Activated T-helper 1 cell treated with Interleukin-2 at 50 U/mL for 16 hours (primary cell): Measurements from ENCODE around the gene MNS1.
"Not testable (repeated sequence)": the region's sequence is repeated elsewhere in the genome, so short reads cannot be mapped to it uniquely, and the experiment has no call there.

ENCODE experiments used
- DNase-seq: peaks from one replicate; pipeline ENCODE4 v3.0.0-alpha.2; 2020; ENCODE audit warnings: low read depth

Gene MNS1

GRCh38 chr15:56464893-56465520, at the start of gene MNS1:
MNS1 (minus strand) TSS chr15:56465137; CDS start chr15:56464972, 165 bp downstream.
- DNase-seq: peak; percentile 2

DNA sequence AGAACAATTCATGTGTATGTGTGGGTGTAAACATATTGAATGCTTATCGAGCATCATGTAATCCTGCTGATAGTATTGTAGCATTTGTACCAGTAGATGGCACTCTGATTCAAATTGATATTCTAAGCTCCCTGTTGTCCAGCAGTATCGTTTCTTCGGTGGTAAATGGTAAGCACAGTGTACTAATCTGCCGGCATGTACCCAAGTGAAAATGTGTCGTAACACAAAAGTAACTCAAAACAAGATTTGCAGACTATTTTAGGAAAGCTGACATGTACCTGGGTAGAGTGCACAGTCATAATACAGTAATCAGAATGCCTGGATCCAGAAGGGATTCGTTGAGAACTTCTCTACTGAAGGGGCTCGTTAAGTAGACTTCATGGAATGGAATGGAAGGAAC, 31.7 kb upstream of the MNS1 start:
- DNase-seq: no peak

DNA sequence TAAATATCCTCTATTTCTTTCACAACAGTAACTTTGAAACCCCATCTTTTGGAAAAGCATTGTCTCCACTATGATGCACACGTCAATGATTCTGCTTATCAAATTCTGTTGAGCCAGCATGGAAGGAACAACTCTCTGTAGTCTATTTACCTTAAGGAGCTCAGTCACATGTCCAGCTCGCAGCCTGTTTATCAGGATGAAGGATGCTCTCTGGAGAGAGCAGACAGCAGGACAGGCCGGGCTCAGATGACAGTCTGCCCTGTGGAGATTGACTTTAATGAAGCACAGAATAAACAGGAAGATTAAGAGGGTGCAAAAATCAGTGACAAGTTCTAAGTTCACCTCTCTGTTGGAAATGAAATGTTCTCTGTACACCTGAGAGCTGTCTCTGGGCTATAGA, 30.6 kb upstream of the MNS1 start:
- no peak for DNase-seq

DNA sequence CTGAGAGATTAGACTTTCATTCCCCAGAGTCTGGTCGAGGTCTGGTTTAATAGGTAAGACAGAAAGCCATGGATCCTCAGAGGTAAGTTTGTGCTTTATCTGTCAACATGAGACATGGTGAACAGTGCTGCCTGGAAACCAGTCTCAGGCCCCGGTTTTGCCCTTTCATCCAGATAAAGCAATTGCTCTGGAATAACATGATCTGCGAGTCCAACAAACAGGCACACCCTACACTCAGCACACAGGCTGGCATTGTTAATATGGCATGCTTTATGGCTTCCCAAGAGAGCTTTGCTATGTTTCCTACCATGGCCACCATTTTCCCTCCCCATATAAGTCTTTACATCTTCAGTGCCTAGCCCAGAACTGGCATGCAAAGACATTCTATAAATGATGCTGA, 30.1 kb upstream of the MNS1 start:
- DNase-seq: no peak

DNA sequence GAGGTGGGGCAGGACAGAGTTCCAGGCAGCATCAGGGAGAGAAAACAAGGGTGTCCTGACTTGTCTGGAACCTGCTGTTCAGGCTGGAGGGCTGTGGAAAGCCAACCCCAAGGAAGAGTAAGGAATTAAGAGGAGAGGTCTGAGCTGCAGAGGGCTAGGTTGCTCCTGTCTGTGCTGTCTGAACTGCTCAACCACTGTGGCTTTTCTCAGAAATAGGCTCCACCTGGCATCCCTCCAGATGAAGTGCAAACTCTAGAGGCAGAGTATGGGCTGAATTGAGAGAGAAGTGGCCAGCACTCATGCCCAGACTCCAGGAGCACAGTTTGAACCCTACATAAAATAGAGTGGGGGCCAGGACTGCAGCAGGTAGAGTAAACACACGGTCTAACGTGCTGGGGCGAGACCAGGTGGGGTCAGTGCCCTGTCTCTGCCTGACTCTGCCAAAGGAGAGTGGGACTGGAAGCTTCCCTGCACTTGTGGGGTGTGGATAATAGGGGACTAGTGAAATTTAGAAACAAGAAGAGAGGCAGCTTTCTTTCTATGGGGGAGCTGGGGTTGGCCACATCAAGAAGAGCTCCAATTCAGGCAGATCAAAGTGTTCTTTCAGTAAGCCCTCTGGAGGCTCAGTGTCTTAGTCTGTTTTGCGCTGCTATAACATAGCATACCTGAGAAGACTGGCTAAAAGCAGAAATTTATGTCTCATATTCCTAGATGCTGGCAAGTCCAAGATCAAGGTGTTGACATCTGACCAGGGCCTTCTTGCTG, 28.0 kb upstream of the MNS1 start:
- no peak for DNase-seq

DNA sequence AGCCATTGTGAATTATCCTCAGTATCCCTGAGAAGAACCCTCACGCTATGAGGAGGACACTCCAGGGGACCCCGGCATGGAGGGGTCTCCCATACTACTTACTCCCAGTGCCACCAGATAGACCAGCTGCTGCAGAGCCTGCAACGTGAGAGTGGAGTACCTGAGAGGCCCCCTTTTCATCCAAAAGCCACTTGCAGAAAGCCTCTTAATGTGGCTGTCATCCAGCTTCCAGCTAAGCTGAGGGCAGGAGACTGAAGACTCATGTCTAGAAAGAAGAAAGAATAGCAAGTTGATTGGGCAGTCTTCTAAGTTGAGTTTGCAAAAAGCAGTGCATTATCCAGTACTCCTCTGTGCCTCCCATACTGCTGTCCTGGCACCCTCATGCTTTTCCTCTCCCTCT, 27.3 kb upstream of the MNS1 start:
- no peak for DNase-seq

DNA sequence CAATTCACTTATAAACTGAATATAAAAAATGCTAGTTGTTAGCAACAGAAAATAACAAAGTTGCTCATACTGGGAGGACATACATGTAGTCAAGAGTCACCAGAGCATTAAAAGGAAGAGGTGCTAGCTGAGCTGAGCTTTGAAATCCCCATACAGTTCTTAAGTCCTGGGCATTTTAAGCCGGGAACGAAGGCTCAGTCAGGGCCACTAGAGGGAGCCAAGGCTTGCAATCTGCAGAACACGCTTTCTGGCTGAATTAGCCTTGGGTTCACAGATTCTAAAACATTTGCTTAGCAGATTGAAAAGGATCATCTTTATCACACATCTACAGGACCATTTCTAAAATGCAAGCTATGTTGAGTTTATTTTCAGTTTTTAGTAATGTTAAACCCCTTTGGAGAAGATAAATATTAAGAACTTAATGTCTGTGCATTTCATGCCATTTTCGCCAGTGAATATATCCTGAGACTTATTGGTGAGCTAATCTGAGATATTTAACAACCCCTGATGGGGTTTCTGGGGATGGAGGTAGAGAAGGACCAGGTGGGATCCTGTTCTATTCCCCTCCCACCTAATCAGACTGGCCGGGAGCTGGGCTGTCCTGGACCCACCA, 26.3 kb upstream of the MNS1 start:
- DNase-seq: no peak

GRCh38 chr15:56490461-56490860, 25.5 kb upstream of the MNS1 start:
- no peak for DNase-seq

DNA sequence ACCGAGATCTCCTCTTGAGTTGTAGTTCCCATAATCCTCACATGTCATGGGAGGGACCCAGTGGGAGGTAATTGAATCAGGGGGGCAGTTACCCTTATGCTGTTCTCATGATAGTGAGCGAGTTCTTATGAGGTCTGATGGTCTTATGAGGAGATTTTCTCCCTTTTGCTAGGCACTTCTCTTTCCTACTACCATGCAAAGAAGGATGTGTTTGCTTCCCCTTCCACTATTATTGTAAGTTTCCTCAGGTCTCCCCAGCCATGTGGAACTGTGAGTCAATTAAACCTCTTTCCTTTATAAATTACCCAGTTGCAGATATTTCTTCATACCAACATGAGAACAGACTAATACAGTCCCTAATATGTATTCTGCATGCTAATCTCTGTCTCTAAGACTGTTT, 21.3 kb upstream of the MNS1 start:
- not testable (repeated sequence) for DNase-seq

DNA sequence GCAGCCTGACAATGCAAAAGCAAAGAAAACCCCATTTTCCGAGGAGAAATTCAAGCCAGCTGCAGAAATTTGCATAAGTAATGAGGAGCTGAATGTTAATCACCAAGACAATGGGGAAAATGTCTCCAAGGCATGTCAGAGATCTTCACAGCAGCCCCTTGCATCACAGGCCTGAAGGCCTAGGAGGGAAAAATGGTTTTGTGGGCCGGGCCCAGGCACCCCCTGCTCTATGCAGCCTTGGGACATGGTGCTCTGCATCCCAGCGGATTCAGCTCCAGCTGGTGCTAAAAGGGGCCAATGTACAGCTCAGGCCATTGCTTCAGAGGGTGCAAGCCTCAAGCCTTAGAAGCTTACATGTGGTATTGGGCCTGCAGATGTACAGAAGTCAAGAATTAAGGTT, 20.5 kb upstream of the MNS1 start:
- DNase-seq: not testable (repeated sequence)

GRCh38 chr15:56484287-56484686, 19.4 kb upstream of the MNS1 start:
- no peak for DNase-seq

DNA sequence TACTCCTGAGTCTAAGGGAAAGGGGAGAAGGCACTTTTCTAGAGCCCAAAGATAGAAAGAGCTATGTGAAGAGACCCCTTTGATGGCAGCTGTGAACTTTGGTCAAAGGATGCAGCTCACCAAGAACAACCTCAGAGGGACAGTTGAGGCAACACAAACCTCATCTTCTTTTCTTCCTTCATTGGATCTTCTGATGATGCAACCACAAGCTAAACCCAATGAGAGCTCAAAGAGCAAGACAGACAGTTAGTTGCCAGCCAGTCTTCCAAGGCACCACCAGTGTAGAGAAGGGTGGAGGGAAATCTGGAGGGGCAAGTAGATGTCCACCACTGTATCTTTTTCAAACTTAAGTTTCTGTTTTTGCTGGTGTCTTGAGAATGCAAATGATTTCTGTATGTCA, 10.4 kb upstream of the MNS1 start:
- DNase-seq: no peak

GRCh38 chr15:56473017-56473416, 8.1 kb upstream of the MNS1 start:
- no peak for DNase-seq

- DNase-seq: no peak
Measured at GRCh38 chr15:56472278-56472677, 7.3 kb upstream of the MNS1 start.

DNA sequence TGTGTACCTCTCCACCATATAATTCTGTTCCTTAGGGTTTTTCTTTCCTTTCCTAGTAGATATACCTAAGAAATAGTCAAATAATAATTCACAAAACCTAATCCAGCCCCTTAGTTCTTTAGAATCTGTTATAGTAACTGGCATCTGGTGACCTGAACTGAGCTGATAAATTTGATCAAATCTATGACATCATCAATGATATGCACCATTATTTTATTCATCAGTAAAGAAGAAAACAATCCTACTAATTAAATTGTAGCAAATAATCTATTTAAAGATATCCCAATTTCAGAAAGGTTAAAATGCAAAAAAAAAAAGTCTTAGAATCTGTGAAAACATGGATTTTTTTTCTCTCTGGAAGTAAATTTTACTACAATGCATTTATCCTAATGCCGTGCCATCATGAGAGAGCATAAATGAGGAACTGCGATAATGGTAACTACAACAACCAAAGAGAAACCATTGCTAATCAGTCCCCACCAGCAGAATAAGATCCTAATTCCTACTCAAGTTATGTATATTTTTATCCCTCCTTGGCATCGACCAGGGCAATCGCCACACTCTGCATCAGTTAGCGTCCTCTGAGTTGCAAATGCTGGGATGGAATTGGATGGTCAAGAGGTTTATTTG, 6.6 kb upstream of the MNS1 start:
- no peak for DNase-seq

- no peak for DNase-seq
Measured at GRCh38 chr15:56469483-56469882, 4.5 kb upstream of the MNS1 start.

DNA sequence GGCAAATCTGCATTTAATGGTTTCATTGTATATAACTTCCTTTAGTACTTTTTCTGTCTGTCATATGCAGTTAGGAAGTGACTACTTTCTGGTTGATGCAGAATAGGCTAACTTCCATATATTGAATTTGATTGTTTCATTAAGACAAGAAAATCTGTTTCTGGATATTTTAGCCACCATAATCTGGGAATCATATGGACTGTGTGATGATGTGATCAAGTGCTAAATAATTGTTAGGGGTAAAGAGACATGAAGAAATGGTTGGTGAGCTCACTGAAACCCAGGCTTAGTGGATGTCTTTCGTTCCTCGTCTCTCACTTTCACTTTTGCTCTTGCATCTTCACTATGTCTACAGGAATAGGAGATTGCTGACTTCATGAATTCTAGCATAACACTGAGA, 3.5 kb upstream of the MNS1 start:
- DNase-seq: no peak

GRCh38 chr15:56467616-56468015, 2.7 kb upstream of the MNS1 start:
- DNase-seq: no peak

- DNase-seq: no peak
Measured at GRCh38 chr15:56460947-56461346, 4.0 kb downstream of the MNS1 start.

DNA sequence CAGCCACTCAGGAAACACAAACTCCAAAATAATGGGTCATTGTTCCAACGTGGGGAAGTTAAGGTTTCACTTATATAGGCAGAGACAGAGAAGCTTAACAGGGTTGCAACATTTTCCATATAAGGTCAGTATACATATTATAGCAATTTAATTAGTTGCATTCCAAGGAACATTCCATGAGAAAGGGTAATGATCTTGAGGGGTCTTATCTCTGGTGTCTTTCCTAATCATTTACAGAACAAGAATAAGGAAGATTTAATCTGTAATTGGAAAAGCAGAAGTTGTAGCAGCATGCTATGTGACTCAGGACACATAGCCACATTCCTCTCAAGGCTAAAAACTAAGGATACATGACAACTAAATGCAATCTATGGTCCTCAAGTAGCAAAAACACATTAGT, 4.9 kb downstream of the MNS1 start:
- DNase-seq: no peak

- no peak for DNase-seq
Measured at GRCh38 chr15:56459096-56459495, 5.8 kb downstream of the MNS1 start.

DNA sequence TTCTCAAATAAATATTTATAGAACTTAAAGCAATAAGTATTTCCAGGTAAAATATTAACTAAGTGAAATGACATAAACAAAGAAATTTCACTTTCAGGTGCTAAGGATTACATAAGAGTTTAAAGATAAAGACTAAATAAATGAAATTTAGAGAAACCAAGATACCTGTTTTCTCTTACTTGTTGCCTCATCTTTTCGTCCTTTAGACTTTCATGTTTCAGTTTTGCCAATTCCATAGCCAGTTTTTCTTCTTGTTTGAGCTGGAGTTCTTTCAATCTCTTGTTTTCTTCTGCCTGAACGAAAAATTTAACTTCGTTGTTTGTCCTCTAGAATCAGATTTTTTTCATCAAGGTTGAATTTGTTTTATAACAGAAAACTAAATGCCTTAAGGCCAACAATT, 8.7 kb downstream of the MNS1 start:
- DNase-seq: no peak

GRCh38 chr15:56454836-56455235, 10.1 kb downstream of the MNS1 start:
- no peak for DNase-seq
